Naive thymus-derived CD4-positive, alpha-beta T cell (primary cell): ENCODE results near the gene IL1RN. TPM values are rescaled to one million over a fixed set of nuclear protein-coding genes. Genes with fewer than 3 reads are reported as not detected.

ENCODE experiments used
- ATAC-seq: fragments of 150-1000 bp; cut with Tn5 transposase; 2 replicates; pipeline ENCODE4 v1.10.0; 2021; ENCODE audit warnings: mild to moderate bottlenecking, moderate library complexity
- CTCF ChIA-PET: fragments of 350-600 bp; sonication (Branson Sonifier 250); formaldehyde crosslinking; loops from one replicate; lab custom pipeline; 2021; ENCODE audit warnings: antibody characterized with exemption; lab: Charles Lee
- POLR2A ChIA-PET: fragments of 350-600 bp; sonication (Branson Sonifier 250); formaldehyde crosslinking; loops from one replicate; lab custom pipeline; 2021; ENCODE audit warnings: antibody characterized with exemption, inconsistent platforms; lab: Charles Lee
- DNase-seq, 9 donors: peaks; one replicate each; pipeline versions ENCODE4 v3.0.0 to v3.0.0-alpha.2; 2020 to 2022; ENCODE audit warnings: mixed read lengths in 1 of 9
- H3K27ac ChIP-seq: one replicate; pipeline ENCODE4 v1.7.0; 2013; ENCODE audit warnings: mild to moderate bottlenecking, low read depth, low read length, moderate library complexity
- H3K27me3 ChIP-seq, 2 donors: one replicate each; pipeline ENCODE4 v1.7.0; 2013; ENCODE audit warnings: low read length in 2 of 2, mild to moderate bottlenecking in 2 of 2, moderate library complexity in 2 of 2; ENCODE audit not compliant: control insufficient read depth in 2 of 2, insufficient read depth in 2 of 2
- H3K36me3 ChIP-seq, 3 experiments: 1 replicate in 2 of 3; 2 replicates in 1 of 3; pipeline ENCODE4 v1.7.0; 2013; ENCODE audit warnings: low read length in 3 of 3, mild to moderate bottlenecking in 3 of 3, moderate library complexity in 1 of 3; ENCODE audit not compliant: insufficient read depth in 3 of 3, control insufficient read depth in 2 of 3
- H3K4me1 ChIP-seq, 2 donors: one replicate each; pipeline ENCODE4 v1.7.0; 2013; ENCODE audit warnings: low read length in 2 of 2, mild to moderate bottlenecking in 2 of 2, moderate library complexity in 1 of 2; ENCODE audit not compliant: control insufficient read depth in 2 of 2, insufficient read depth in 2 of 2
- H3K4me3 ChIP-seq: 2 replicates; pipeline ENCODE4 v1.7.0; 2013; ENCODE audit warnings: mild to moderate bottlenecking, low read length
- H3K9me3 ChIP-seq, 3 experiments: 1 replicate in 2 of 3; 2 replicates in 1 of 3; pipeline ENCODE4 v1.7.0; 2013; ENCODE audit warnings: low read length in 3 of 3; ENCODE audit not compliant: control insufficient read depth in 2 of 3
- H3K27ac Mint-ChIP-seq, 9 donors: one replicate each; pipeline ENCODE4 v1.8.0; 2020 to 2022; ENCODE audit warnings: mixed read lengths in 9 of 9, mild to moderate bottlenecking in 8 of 9, moderate library complexity in 5 of 9, inconsistent platforms in 2 of 9
- H3K27me3 Mint-ChIP-seq, 5 donors: one replicate each; pipeline ENCODE4 v1.8.0; 2021 to 2022; ENCODE audit warnings: mixed read lengths in 5 of 5, mild to moderate bottlenecking in 1 of 5
- H3K36me3 Mint-ChIP-seq, 5 donors: one replicate each; pipeline ENCODE4 v1.8.0; 2020 to 2022; ENCODE audit warnings: mixed read lengths in 5 of 5, mild to moderate bottlenecking in 3 of 5, inconsistent platforms in 1 of 5
- H3K4me1 Mint-ChIP-seq, 7 donors: one replicate each; pipeline ENCODE4 v1.8.0; 2020 to 2022; ENCODE audit warnings: mixed read lengths in 7 of 7, mild to moderate bottlenecking in 3 of 7, inconsistent platforms in 1 of 7
- H3K4me3 Mint-ChIP-seq, 10 donors: one replicate each; pipeline ENCODE4 v1.8.0; 2020 to 2022; ENCODE audit warnings: mild to moderate bottlenecking in 10 of 10, mixed read lengths in 10 of 10, moderate library complexity in 6 of 10, inconsistent platforms in 2 of 10
- H3K9me3 Mint-ChIP-seq, 11 donors: one replicate each; pipeline ENCODE4 v1.8.0; 2020 to 2022; ENCODE audit warnings: mixed read lengths in 11 of 11, mild to moderate bottlenecking in 4 of 11, inconsistent platforms in 1 of 11, moderate library complexity in 1 of 11
- intact Hi-C, 2 donors: fragments of 100-400 bp; cut with micrococcal nuclease; formaldehyde crosslinking; loops; one replicate each; pipeline ENCODE4 v1.15.1; 2023
- polyA plus RNA-seq, 2 donors: library from polyadenylated mRNA; unstranded; fragments of 300-500 nt; fragmentation: Illumina TruSeq; gene quantifications; one replicate each; pipeline ENCODE4 v1.2.3, GENCODE V29; 2021
- total RNA-seq, 6 experiments: library from RNA in 5 of 6; stranded (reverse) in 5 of 6; gene quantifications; 1 replicate in 5 of 6; 2 replicates in 1 of 6; pipeline ENCODE4 v1.2.3 and lab custom pipeline; 2021 to 2026

The IL1RN gene
- total and polyA plus RNA-seq, 7 experiments from 2014 or later = 1.7 to 14.3 (median 2.3) TPM; not detected in 2

DNA sequence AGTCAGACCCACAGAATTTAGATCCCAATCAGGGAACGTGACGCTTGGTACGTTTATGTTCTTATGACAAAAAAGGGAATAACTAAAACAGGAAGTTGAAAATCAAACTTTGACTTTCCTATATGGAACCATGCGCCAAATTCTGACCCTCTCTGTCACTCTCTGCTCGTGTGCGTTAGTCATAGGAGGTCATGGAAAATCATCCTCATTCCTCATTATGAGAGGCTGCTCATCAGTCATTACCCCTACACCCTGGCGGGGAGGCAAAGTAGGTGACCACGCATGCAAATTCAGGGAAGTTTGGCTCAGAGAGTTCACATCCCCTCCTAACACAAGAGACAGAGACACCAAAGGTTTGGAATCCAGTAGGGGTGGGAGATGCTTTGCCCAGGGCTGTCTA is 44.1 kb upstream of the IL1RN start:
- H3K27ac ChIP-seq = no peak overlapping the region
- POLR2A ChIA-PET = no interaction called here
- Mint-ChIP-seq H3K36me3 (peaks cover 0 to 7% (median 0%) of the 10 kb centered on the region in 5 donors), H3K27me3 (peaks cover 0 to 4% (median 0%) of the 10 kb centered on the region in 5 donors), H3K27ac (no peak overlapping the region), H3K4me1 (peaks cover 0 to 8% (median 0%) of the 10 kb centered on the region in 7 donors), H3K9me3 (peaks cover 0 to 4% (median 0%) of the 10 kb centered on the region in 11 donors), H3K4me3 (no peak overlapping the region)
- CTCF ChIA-PET = interaction anchor here (0.9 kb wide), 1 partner anchor 15 kb away, joined by 3 read pairs; no protein-coding TSS in a partner anchor
- no peak for DNase-seq
- no peak overlapping the region for H3K4me3 ChIP-seq
- H3K9me3 ChIP-seq = no peaks in the 10 kb centered on the region
- no peaks in the 10 kb centered on the region for H3K36me3 ChIP-seq
- ATAC-seq = peak; percentile 69
- intact Hi-C loops = loop anchor here in 1 of 2 donors (5.0 kb wide), 2 partner anchors 34 to 289 kb away; no protein-coding TSS in a partner anchor
- H3K27me3 ChIP-seq = no peaks in the 10 kb centered on the region
- H3K4me1 ChIP-seq = no peaks in the 10 kb centered on the region

DNA sequence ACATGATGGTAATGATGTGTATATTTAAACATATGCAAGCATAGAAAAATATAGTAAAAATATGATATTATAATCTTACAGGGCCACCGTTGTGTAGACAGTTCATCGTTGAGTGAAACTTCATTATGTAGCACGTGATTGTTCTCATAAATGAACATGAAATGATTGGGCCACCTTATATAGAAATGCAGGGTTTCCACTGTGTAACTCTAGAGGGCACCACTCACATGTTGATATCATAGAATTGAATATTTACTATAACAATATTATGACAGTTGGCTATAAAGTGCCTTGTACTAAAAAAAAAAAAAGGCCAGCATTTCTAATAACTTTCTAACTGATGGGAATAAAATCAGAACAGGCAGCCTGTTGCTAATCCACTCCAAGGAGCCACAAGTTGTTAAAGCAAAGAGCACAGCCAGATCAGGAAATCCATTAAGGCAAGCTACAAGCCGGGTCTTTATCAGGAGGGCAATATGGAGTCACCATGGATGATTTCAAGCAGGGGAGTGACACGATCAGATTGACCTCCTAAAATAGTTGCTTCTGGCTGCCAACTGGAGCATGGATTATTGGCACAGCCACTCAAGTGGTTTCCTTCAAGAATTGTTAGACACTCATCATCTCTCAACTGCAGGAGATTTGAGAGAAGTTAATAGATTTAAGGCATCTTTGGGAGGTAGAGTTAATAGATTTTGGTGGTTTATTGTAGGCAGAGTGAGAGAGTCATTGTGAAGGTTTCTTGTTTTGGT is 43.0 kb upstream of the IL1RN start:
- Mint-ChIP-seq H3K4me3 (no peak overlapping the region), H3K9me3 (peaks cover 0 to 4% (median 0%) of the 10 kb centered on the region in 11 donors), H3K36me3 (peaks cover 0 to 7% (median 0%) of the 10 kb centered on the region in 5 donors), H3K27me3 (peaks cover 0 to 4% (median 0%) of the 10 kb centered on the region in 5 donors), H3K4me1 (peaks cover 0 to 8% (median 0%) of the 10 kb centered on the region in 7 donors), H3K27ac (peak overlapping the region in 1 of 9 donors; percentile 13)
- ChIA-PET POLR2A (interaction anchor here (0.6 kb wide), 1 partner anchor 93 kb away, joined by 4 read pairs; no protein-coding TSS in a partner anchor), CTCF (interaction anchor here (0.6 kb wide), 1 partner anchor 34 kb away, joined by 4 read pairs; no protein-coding TSS in a partner anchor)
- no peak overlapping the region for H3K4me3 ChIP-seq
- no peaks in the 10 kb centered on the region for H3K27me3 ChIP-seq
- no peaks in the 10 kb centered on the region for H3K36me3 ChIP-seq
- H3K4me1 ChIP-seq = no peaks in the 10 kb centered on the region
- H3K9me3 ChIP-seq = no peaks in the 10 kb centered on the region
- intact Hi-C loops = loop anchor here (2.0 to 5.0 kb wide), 4 partner anchors 33 to 288 kb away; no protein-coding TSS in a partner anchor
- DNase-seq = peak in 3 of 9 donors; percentile 6 to 13 (median 9)
- ATAC-seq = peak; percentile 78
- H3K27ac ChIP-seq = no peak overlapping the region

DNA sequence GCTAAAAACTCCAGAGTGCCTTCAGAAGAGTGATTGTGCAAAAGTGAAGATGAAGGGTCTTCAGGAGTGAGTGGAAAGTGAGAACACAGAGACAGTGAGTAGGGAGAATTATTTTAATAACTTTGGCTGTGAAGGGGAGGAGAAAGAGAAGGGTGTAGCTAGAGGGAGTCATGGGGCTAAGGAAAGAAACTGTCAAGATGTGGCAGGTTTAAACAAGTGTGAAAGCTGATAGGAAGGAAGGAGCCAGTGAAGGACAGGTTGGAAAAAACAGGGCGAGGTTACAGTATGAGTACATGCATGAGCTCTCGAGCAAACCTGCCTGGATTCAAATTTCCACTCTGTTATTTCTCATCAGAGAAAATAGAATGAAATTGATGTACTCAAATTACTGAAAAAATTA is 41.9 kb upstream of the IL1RN start:
- ChIA-PET CTCF (interaction anchor here (1.1 kb wide), 1 partner anchor 113 kb away, joined by 3 read pairs; no protein-coding TSS in a partner anchor), POLR2A (no interaction called here)
- H3K27ac ChIP-seq = no peak overlapping the region
- no peaks in the 10 kb centered on the region for H3K4me1 ChIP-seq
- no peak overlapping the region for H3K4me3 ChIP-seq
- DNase-seq (no peak), ATAC-seq (no peak)
- H3K27me3 ChIP-seq = no peaks in the 10 kb centered on the region
- Mint-ChIP-seq H3K9me3 (peaks cover 0 to 4% (median 0%) of the 10 kb centered on the region in 11 donors), H3K27me3 (peaks cover 0 to 4% (median 0%) of the 10 kb centered on the region in 5 donors), H3K4me3 (no peak overlapping the region), H3K27ac (no peak overlapping the region), H3K4me1 (peaks cover 0 to 7% (median 0%) of the 10 kb centered on the region in 7 donors), H3K36me3 (peaks cover 0 to 7% (median 0%) of the 10 kb centered on the region in 5 donors)
- H3K36me3 ChIP-seq = no peaks in the 10 kb centered on the region
- H3K9me3 ChIP-seq = no peaks in the 10 kb centered on the region
- intact Hi-C loops = loop anchor here (2.0 kb wide), 2 partner anchors 113 to 119 kb away; no protein-coding TSS in a partner anchor

DNA sequence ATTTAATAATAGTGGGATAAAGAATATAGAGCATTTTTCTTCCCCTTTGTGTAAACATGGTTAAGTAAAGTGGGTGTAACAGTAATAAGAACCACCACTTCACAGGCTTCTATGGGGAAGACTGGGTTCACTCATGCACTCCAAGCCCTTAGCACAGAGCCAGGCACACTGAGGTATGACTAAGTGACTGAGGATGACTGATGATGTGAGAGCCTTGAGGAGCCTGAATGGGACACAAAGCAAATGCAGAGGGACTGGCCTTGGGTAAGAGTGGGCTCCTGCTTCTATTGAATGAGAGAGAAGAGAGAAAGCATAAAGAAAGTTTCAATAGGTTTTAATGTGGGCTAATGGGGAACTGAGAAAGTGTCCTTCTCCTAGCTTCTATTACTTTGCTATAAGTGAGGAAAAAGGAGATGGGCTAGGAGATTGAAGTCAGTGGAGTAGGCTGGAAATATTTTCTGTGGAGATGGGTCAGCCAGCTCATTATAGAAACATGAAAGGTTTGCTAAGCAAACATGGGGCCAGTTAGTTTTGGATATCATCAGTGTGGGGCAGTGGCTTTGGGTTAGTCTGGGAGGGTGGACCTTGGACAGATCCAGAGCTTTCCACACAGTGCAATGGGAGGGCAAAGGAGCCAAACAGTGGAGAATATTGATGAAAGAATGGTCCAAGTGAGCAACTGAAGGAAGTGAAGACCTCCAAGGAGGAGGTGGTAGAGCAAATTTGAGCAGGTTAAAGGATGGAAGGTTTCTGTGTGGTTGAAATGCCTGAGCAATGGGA is 39.0 kb upstream of the IL1RN start:
- intact Hi-C loops = no loop called here
- Histone ChIP-seq H3K4me3 (no peak overlapping the region), H3K27me3 (no peaks in the 10 kb centered on the region), H3K9me3 (no peaks in the 10 kb centered on the region), H3K4me1 (no peaks in the 10 kb centered on the region), H3K27ac (no peak overlapping the region), H3K36me3 (no peaks in the 10 kb centered on the region)
- no peak overlapping the region for H3K27ac Mint-ChIP-seq
- POLR2A ChIA-PET = interaction anchor here (1.2 to 1.6 kb wide), 2 partner anchors 13 to 116 kb away, joined by 3 to 4 read pairs; no protein-coding TSS in a partner anchor
- H3K4me1 Mint-ChIP-seq = peaks cover 0 to 5% (median 0%) of the 10 kb centered on the region in 7 donors
- H3K4me3 Mint-ChIP-seq = no peak overlapping the region
- no peaks in the 10 kb centered on the region for H3K27me3 Mint-ChIP-seq
- peaks cover 0 to 4% (median 0%) of the 10 kb centered on the region in 11 donors for H3K9me3 Mint-ChIP-seq
- ATAC-seq = no peak
- DNase-seq = no peak
- CTCF ChIA-PET = interaction anchor here (2.0 kb wide), 1 partner anchor 49 kb away, joined by 4 read pairs; no protein-coding TSS in a partner anchor
- peaks cover 0 to 7% (median 0%) of the 10 kb centered on the region in 5 donors for H3K36me3 Mint-ChIP-seq

DNA sequence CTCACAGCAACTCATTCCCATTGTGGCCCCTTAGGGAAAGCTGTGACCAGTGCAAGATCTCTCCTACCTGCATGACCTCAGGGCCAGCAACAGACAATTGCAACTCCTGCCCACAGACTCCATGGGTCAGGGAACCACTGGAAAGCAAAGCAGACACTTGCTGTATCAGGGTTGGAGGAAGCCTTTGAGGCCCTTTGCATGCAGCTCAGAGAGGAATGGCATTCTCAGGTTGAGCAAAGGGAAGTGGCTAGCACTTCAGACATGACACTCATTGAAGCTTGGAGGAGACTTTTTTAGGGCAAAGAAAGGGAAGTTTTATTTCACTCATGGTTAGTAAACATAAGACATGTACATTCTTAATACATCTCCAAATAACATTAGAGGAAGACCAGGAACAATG is 37.5 kb upstream of the IL1RN start:
- Histone ChIP-seq H3K27me3 (peaks cover 0 to 3% of the 10 kb centered on the region in 2 donors), H3K9me3 (no peaks in the 10 kb centered on the region), H3K4me3 (no peak overlapping the region), H3K27ac (no peak overlapping the region), H3K36me3 (no peaks in the 10 kb centered on the region), H3K4me1 (no peaks in the 10 kb centered on the region)
- H3K36me3 Mint-ChIP-seq = peaks cover 0 to 7% (median under 1%) of the 10 kb centered on the region in 5 donors
- POLR2A ChIA-PET = no interaction called here
- no peak for DNase-seq
- peak; percentile 27 for ATAC-seq
- H3K9me3 Mint-ChIP-seq = peaks cover 0 to 10% (median 0%) of the 10 kb centered on the region in 11 donors
- intact Hi-C loops = no loop called here
- H3K27ac Mint-ChIP-seq = no peak overlapping the region
- H3K4me1 Mint-ChIP-seq = peaks cover 0 to 3% (median 0%) of the 10 kb centered on the region in 7 donors
- H3K27me3 Mint-ChIP-seq = peaks cover 0 to 3% (median 0%) of the 10 kb centered on the region in 5 donors
- H3K4me3 Mint-ChIP-seq = no peak overlapping the region
- CTCF ChIA-PET = interaction anchor here (0.7 kb wide), 1 partner anchor 26 kb away, joined by 3 read pairs; no protein-coding TSS in a partner anchor
